HL-60/S4 treated with phorbol 12-myristate 13-acetate at 8.2 ng/mL for 4 days and 3 days (cell line): Measurements from ENCODE around the gene NDUFS2.

Experiments used
- in situ Hi-C: fragments of 300-500 bp; cut with MboI; formaldehyde crosslinking; loops from 2 replicates; pipeline ENCODE4 v1.15.0; 2022; ENCODE audit warnings: low sequenced_read_pairs

NDUFS2 gene

DNA sequence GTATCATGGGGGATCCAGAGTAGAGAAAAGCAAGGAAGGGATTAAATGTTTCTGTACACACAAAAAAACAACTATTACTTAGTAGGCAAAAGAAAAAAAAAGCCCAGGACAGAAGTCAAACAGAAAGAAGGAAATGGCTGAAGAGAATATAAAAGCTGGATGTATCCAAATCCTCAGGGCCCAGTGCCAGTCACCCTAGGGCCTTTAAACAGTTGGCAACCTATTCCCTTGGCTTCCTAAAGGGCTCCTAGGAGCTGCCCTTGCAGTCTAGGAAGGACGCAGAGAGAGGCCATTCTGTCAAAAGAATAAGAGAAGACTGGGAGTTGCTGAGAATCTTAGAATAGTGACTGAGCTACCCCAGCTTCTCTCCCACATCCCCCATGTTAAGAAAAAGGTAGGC is 29.8 kb upstream of the NDUFS2 start:
- in situ Hi-C loops: no loop called here

DNA sequence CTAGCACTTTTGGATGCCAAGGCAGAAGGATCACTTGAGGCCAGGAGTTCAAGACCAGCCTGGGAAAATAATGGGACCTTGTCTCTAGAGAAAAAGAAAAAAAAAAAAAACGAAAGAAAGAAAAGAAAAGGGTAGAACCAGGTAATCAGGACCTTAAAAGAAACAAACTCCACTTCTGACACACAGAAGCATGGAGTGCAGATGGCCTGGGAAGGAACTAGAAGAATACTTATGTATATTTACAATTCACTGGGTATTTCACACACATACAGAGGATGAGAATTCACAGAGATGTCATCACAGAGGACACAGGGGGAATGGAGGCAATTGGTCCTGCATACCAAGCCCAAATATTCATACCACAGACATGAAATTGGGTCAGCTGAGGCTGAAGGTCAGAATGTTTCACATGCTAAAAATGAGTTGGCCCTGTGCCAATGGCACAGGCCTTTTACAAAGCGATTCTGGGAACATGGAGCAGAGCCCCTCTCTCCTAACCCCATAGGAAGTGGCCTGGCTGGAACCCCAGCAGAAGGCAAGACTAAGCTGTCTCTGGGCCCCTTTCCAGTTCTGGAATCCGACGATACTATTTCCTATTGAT is 29.3 kb upstream of the NDUFS2 start:
- in situ Hi-C loops: no loop called here

DNA sequence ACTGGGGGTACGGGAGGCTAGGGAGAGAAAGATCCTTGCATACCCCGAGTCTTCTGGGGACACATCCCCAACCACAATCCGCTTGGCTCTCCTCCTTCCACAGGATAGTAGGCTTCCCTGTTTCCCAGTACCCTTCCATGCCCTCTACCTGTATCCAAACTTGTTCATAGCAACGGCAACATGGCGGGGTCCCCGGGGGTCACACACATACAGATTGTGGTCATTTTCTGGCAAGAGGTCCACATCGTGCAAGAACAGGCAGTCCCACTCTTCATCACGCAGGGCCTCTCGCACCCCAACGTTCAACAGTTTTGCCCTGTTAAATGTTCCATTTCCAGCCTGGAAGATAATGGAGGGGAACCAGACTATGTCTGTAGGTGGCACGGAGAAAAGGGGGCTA is 28.5 kb upstream of the NDUFS2 start:
- in situ Hi-C loops: no loop called here

DNA sequence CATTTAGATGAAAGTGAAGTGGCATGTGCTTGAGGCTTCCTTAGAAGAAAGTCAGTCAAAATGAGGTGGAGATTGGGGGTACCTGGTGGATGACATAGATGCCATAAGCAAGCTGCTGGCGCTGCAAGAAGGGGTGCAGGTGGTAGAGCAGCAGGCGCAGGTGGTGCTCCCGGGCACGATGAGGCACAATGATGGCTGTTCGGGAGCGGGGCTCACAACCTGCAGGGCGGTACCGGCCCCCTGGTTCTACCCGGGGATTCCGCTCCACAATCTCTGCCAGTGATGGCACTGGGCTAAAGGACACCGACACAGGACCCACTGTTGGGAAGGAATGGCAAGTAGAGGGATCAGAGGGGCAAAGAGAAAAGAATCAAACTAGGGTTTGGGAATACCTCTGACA is 27.3 kb upstream of the NDUFS2 start:
- in situ Hi-C loops: no loop called here

DNA sequence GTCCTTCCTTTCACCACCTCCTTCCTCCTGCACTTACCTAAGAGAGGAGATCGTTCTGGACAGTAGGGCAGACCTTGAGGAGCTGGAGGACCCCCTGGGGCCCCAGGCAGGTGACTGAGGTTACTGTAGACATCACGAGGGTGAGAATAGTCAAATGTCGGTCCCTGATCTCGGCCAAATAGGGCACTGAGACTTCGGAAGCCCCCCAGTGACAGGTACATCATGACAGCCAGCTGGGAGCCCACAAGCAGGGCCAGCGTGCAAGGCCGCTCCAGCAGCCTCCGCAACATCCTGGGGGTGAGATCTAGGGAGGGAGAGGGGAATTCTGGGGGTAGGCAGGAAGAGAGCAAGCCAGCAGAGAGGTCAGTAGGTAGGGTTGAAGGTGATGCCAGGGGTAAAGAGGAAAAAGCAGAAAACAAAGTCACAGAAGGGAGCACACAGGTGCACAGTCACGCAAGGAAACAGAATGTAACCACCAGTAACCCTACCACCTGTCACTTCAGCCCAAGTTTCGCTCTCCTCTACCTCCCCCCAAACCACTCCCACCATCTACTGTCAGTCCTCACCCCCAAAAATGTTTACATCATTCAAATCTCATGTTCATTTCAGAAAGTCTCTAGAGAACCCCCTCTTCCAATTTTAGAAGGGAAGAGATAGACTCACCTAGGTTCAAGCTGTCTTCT is 26.3 kb upstream of the NDUFS2 start:
- in situ Hi-C loops: no loop called here

DNA sequence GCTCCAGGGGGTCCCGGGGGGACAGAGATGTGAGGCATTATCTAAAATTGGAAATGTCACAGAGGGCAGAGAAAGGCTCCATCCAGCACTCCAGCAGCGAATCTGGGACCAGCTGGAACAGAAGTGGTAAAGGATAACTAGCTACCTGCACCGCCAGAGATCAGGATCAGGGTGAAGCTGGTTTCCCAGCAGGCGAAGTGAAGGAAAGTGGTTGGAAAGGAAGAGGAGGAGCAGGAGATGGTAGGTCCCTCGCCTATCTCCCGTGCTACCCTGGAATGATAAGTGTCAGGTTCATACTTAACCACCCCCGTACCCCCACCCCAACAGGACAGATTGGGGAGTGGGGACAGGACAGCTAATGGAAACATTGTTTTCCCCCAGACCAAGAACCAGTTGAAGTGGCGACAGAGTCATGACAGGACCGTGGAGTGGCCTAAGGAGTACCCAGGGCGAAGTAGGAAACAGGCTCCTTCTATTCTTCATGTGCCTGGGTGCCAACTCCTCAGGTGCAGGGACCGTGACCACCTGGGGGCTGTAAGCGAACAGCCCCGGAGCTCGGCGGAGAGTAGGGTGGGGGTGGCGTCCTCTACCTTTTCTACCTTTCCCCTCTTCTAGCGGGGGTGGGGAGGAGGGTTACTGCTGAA is 25.6 kb upstream of the NDUFS2 start:
- in situ Hi-C loops: no loop called here

DNA sequence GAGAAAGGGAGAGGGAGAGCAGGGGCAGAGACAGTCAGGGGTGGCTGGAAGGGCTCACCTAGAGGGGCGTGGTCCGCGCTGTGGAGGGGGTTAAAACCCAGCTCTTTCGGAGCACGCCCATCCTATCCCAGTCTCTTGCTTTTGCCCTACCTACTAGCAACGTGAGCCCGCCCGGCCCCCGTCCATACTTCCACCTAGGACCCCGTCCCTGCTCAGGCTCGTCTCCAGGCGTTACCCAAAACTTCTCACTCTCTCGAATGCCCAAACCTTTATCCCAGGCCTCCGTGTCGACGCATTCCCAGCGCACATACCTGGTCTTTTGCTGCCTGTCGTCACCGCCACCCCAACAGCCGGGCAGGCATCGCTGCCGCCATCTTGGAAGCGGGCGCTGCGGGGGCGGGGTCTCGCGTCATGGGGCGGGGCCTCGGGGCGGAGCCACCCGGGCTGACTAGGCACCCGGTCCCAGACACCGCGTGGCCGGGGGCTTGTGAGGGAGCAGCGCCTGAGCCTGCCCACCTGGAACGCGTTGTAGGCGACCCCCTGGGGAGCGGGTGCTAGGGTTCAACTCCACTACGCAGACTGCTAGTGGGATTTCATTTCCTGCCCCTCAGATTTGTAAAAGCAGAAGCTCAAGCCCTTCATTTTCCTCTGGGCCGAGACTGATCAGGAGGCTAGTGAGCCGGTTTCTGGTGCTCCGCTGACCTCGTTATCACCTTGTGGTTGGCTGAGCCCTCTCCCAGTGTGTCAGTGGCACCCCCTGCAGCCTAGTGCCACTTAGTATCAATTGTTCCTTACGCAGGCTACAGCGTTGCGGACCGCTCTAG is 24.8 kb upstream of the NDUFS2 start, which contains the start of gene B4GALT3:
Gene B4GALT3, minus strand, starts transcription at position 396 of the 824 bp plus-strand sequence. CDS start 1,447 bp downstream, outside the sequence.
- in situ Hi-C loops: no loop called here

DNA sequence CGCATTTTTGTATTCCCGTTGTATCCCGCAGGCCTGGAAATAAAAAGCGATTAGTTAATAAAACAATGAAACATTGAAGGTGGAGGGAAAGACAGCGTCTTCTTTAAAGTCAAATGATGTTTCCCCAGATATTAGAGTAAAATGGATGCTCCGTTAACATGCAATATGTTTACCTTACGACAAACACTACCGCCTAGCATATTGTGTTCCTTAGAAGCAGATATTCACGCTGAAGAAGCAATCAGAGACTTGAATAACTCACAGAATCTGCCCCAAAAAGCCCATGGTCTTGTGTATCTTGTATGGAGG is 24.3 kb upstream of the NDUFS2 start:
- in situ Hi-C loops: no loop called here

DNA sequence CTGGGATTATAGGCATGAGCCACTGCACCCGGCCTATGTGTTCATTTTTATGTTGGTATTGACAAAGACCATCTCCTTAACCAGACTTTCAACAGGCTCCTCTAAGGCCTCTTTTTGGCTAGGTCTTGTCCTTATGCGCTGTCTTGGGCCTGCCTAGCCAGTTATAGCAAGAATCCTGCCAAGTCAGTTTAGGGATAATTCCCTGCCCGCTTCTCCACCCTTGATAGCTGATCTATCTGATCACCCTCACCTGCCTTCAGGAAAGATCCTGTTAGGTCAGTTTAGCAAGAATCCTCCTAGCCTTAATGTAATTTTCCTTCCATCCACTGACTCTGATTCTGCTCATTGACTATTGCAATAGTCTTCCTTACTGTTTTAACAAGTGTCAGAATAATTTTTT is 22.5 kb upstream of the NDUFS2 start:
- in situ Hi-C loops: no loop called here

DNA sequence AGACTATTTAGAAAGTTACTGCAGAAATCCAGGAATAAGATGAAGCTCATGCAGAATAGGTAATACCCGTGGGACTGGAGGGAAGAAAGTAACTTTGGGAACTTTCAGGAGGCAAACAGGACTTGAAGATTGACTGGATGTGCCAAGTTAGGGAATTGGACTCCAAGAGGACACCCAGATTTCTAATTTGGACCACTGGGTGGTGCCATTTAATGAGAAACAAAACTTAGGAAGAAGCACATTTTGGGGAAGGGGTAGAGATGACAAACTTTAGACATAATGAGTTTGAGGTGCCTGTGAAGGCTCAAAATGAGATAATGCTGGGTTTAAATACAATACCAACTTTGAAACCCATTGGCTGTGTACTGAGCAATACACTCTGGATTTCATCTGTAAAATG is 21.5 kb upstream of the NDUFS2 start:
- in situ Hi-C loops: no loop called here

DNA sequence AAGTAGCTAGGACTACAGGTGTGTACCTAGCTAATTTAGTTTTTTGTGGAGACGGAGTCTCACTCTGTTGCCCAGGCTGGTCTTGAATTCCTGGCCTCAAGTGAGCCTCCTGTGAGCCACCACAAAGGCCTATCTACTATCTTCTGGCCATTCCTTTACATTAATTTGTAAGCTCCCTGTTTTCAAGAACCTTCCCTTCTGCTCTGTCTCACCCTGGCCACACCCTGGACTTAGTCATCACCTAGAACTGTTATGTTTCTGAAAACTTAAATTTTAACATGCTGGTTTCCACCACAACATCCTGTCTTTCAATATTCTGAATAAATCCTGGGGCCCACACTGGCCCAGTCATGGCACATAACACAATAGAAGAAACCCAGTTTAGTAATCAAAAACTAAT is 20.0 kb upstream of the NDUFS2 start:
- in situ Hi-C loops: no loop called here

DNA sequence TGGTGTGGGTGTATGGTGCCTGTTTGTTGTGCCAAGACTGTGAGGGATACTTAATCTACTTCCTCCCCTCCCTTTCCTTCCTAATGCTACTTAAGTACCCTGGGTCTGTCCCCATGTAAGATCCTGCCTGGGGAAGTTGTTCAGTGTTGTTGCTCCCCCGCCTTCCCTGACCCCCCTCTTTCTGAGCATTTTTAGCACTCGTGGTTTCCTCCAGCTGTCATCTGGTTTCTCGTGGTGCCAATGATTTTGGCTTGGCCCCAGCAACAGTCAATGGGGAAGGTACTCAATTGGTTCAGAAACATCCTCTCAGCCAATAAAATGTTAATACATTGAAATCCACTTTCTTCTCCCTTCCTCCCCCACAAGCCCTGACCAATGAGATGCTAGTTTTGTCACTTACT is 16.9 kb upstream of the NDUFS2 start:
- in situ Hi-C loops: no loop called here

DNA sequence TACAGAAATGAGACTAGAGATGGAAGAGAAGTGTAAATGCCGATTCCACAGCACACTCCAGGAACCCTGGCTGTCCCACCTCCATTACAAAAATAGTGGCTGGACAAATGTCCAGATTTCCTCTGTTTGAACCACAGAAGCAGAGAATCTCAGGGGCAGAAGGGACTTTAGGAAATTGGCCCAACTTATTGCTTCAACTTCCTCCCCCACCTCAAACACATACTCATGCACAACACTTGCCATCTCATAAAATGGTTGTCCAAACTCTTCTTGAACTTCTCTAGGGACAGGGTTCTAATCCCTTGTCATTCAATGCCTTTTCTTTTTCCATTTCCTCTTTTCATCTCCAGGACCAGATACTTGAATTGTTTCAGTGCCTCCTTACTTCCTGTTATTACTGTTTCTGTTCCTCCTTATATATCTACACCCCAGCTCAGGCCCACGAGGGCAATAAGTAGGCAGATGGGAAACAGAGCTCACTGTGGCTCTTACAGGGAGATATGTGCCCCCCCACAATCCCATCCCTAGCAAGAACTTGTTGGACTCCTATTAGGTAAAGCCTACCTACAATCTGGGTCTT is 16.3 kb upstream of the NDUFS2 start:
- in situ Hi-C loops: no loop called here

DNA sequence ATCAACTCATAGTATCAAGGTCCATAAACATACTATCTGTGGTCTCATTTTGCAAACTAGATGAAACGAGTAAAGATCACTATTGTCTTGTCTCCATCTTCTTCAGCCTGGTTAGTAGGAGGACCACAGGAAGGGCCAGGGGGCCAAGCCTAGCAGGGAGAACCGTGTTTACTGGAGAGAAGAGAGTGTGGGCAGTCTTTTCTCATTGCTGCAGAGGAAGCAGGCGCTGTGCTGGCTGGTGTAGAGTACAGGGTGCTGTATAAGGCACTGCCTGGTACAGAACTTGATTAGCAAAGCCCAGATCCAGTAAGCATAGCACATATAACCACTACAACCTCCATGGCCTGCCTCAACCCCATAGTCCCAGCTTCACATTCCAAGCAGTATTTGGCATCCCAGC is 14.9 kb upstream of the NDUFS2 start:
- in situ Hi-C loops: no loop called here

DNA sequence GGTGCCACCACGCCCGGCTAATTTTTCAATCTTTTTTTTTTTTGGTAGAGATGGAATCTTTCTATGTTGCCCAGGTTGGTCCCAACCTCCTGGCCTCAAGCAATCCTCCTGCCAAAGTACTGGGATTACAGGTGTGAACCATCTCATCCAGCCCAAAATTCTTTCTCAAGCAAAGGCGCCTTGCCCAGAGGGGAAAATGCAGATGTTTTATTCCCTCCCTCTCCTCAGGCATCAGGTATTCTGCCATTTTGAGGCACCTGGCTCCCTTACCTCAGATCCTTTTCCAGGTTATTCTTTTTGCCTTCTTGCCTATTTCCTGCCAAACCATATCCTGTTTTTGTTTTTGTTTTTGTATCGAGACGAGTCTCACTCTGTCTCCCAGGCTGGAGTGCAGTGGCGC is 13.8 kb upstream of the NDUFS2 start:
- in situ Hi-C loops: no loop called here

DNA sequence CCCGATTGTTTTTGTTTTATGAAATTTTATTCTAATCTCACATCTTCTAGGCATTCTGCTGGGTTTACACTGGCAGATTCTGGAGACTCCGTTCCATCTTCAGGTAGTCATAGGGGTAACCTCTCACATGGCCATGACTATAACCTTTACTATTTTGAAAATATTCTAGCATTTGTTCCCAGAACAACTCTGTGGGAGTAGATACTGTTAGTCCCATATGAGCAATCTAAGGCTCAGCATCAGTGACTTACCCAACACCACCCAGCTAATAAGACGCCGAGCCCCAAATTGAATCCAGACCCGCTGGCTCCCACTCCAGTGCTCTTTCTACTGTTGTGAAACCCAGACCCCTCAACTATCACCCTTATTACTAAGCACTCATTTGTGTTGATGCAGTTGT is 13.1 kb upstream of the NDUFS2 start:
- in situ Hi-C loops: no loop called here

DNA sequence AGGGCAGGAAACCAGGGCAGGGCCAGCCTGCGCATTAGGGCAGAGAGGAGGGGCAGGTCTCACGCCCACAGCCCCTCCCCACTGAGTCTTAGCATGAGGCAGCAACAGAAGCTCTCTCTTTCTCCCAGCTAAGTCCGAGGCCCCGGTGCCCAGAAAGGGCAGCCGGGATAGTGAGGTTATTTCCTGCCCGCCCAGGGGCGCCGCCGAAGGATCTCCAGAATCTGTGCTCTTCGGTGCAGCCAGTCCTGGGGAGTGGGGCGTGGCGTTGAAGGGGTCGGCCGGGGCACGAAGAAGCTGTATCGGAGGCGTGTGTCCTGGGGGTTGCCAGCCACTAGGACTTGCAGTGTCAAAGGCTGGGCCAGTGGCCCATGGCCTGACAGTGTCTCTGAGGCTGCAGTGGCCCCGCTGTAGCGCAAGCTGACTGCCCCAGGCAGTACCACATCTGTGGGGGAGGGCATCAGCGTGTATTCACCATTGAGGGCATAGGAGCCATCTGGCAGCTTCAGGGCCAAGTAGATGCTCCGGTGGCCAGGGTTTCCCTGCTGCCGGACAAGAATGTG is 11.1 kb upstream of the NDUFS2 start:
- in situ Hi-C loops: no loop called here

DNA sequence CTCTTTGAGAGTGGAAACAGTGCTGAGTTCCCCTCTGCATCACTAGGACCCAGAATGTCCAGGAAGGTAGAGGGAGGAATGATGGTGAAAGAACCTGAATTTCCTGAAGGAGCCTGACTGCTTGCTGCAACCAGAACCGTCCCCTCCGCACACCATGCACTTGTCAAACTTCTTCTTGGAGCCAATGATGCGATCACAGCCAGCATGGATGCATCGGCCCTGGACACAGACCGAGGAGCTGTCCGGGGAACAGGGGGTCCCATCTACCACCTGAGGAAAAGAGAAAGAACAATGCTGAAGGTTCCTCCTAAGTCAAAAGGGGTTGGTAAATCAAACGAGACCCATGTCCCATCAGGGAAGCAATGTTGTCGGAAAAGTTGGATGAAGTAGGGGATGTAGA is 10.2 kb upstream of the NDUFS2 start:
- in situ Hi-C loops: no loop called here

DNA sequence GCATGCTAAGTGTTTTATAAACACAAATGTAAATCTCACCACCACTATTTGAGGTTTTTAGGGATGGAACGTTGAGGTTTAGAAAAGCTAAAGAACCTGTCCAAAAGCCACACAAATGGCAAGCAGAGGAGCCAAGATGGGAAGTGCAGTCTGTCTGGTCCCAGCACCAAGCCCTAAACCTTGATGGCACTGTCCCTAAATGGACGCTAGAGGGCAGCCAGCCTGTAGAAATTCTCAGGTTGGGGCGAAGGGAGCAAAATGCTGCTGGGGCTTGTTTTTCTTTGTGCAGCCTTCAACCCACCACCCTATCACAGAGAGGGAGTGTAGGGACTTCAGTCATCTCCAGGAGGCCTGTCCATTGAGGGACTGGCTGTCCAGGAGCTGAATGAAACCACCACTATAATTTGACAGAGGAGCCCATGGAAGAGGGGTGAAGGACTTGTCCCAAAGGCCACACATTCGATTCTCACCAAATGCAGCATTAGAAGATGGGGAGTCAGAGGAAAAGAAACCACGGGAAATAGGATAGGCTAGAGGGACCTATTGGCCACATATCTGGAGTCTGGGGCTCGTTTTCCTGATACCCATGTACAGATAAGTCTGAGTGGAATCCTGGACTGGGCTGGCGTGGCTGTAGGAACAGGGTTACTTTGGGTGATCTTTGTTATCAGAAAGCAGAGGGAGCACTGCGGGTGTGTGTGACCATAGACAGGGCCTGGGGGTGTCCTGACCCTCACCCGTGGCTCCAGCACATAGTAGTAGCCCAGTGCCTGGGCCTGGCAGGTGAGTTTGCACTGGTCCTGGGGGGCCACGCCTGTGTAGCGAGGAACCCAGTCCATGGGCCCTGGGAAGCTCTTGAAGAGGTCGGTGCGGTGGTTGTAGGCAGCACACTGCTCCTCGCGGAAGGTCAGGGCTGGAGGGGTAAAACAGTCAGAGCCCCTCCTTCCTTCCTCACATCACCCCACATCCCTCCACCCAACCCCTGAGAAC is 9.4 kb upstream of the NDUFS2 start:
- in situ Hi-C loops: no loop called here
